ENCODE results near the gene PDE9A. TPM values are rescaled to one million over a fixed set of nuclear protein-coding genes. Genes with fewer than 3 reads are reported as not detected.

PDE9A gene
- total RNA-seq, 1 experiment from 2014 or later: 31.9 TPM

DNA sequence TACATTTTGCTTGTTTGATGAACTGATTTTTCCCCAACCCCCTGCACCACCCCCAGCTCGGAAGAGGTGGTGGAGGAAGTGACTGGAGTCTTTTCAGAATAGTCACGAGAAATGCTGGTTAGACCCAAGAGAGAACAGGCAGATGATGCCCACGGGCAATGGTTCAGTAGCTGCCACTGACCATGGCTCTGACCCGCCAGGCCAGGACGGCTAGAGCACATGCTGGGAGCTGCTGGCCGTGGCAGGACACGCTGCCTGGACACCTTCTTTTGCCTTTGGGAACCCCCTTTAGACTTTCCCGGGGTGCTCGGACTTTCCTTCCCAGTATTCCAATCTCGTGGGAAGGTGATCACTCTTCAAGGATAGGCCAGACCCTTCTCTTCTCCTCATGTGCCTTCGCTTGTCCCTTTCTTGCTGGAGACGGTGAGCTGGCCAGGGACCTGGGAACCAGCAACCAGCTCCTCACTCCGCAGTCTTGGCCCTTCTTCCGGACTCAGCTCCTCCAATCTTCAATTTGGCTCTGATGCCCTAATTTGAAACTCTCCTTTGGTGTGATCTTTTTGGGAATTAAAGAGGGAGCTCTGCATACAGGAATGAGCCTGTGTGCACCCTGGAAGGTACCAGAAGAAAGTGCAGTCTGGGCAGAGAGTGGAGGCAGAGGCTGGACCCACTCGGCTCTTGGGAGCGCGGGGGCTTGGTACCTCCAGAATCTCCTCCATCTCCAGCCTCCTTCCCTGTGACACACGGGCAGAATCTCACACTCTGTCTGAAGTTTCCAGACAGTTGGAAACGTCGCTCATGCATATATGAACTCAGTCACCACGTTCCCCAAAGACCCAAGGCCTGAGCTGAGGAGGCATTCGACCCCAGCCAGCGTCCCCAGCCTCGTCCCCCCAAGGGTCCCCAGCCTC, 4.0 kb upstream of the PDE9A start:
- peaks cover 14 to 15% of the 10 kb centered on the region in 2 experiments for H3K4me1 Mint-ChIP-seq
- H3K18ac ChIP-seq (ENCODE audit: insufficient read length, low read depth, low read length): no peak overlapping the region
- H3K23me2 ChIP-seq (ENCODE audit: insufficient read length, low read depth, low read length, poor library complexity, severe bottlenecking): peaks cover 7% of the 10 kb centered on the region
- peaks cover 31% of the 10 kb centered on the region for H3K27me3 Mint-ChIP-seq (ENCODE audit: low read depth)
- H2BK20ac ChIP-seq (ENCODE audit: low read depth, low read length, poor library complexity, severe bottlenecking): no peak overlapping the region
- H3K4me1 ChIP-seq (ENCODE audit: insufficient read depth, low read length): no peaks in the 10 kb centered on the region
- no peaks in the 10 kb centered on the region; a peak in 2 of 5 replicates for H3K9me3 Mint-ChIP-seq
- H3K56ac ChIP-seq (ENCODE audit: insufficient read length, low read depth, low read length): no peak overlapping the region
- no peak overlapping the region for H4K91ac ChIP-seq (ENCODE audit: insufficient read length, low read depth, low read length)
- H3T11ph ChIP-seq (ENCODE audit: low read length): no peak overlapping the region
- no peak overlapping the region for H3K4ac ChIP-seq (ENCODE audit: low read depth, low read length)
- no peak overlapping the region for H2BK5ac ChIP-seq (ENCODE audit: insufficient read length, low read length)
- H2BK12ac ChIP-seq (ENCODE audit: insufficient read length, low read depth, low read length): no peak overlapping the region
- H4K20me1 ChIP-seq (ENCODE audit: control insufficient read depth, insufficient read depth, insufficient read length): no peaks in the 10 kb centered on the region
- H3K9ac ChIP-seq (ENCODE audit: extremely low read depth, insufficient read length, low read length): no peak overlapping the region
- H3K4me3 Mint-ChIP-seq: no peak overlapping the region
- H4K8ac ChIP-seq (replicated peaks; ENCODE audit: insufficient read length, low read depth, low read length): no peak overlapping the region
- H2BK120ac ChIP-seq (ENCODE audit: low read depth, low read length, poor library complexity, severe bottlenecking): no peak overlapping the region
- no peak overlapping the region for H3K27ac ChIP-seq (ENCODE audit: insufficient read length, low read depth, low read length)
- no peaks in the 10 kb centered on the region for H3K9me3 ChIP-seq (ENCODE audit: control insufficient read depth, low read depth, low read length)
- H3K36me3 Mint-ChIP-seq (ENCODE audit: insufficient read depth in 1 of 3, low read depth in 3 of 3): no peaks in the 10 kb centered on the region; a peak in 1 of 7 replicates
- TF ChIP-seq, protein P1, sequence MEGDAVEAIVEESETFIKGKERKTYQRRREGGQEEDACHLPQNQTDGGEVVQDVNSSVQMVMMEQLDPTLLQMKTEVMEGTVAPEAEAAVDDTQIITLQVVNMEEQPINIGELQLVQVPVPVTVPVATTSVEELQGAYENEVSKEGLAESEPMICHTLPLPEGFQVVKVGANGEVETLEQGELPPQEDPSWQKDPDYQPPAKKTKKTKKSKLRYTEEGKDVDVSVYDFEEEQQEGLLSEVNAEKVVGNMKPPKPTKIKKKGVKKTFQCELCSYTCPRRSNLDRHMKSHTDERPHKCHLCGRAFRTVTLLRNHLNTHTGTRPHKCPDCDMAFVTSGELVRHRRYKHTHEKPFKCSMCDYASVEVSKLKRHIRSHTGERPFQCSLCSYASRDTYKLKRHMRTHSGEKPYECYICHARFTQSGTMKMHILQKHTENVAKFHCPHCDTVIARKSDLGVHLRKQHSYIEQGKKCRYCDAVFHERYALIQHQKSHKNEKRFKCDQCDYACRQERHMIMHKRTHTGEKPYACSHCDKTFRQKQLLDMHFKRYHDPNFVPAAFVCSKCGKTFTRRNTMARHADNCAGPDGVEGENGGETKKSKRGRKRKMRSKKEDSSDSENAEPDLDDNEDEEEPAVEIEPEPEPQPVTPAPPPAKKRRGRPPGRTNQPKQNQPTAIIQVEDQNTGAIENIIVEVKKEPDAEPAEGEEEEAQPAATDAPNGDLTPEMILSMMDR (conservative IDR thresholded peaks at IDR 0.05): no peak
- H3K27me3 ChIP-seq (ENCODE audit: insufficient read depth, low read length): no peaks in the 10 kb centered on the region
- no peak overlapping the region for H3K27ac Mint-ChIP-seq
- H3K23ac ChIP-seq (ENCODE audit: insufficient read length, low read depth, low read length): no peak overlapping the region
- no peak overlapping the region for H3K4me2 ChIP-seq (ENCODE audit: insufficient read depth, insufficient read length, low read length)
- H3K14ac ChIP-seq (ENCODE audit: insufficient read depth, low read length): no peak overlapping the region; the same call in 1 of the 2 replicates
- no peak overlapping the region for H2AK5ac ChIP-seq (ENCODE audit: insufficient read length, low read length)
- no peak overlapping the region for H2BK15ac ChIP-seq (ENCODE audit: low read depth, low read length)
- H4K5ac ChIP-seq (ENCODE audit: insufficient read length, low read depth, low read length): no peak overlapping the region
- H3K79me1 ChIP-seq (ENCODE audit: insufficient read depth, low read depth, low read length, poor library complexity, severe bottlenecking): no peaks in the 10 kb centered on the region
- no peak overlapping the region for H2AFZ ChIP-seq (ENCODE audit: low read length)
- no CpG with 5 or more reads among the region's 24 CpGs for WGBS (ENCODE audit: extremely low coverage, insufficient read length, low lambda C conversion rate)
- H3K79me2 ChIP-seq (ENCODE audit: insufficient read depth, low read length): no peaks in the 10 kb centered on the region
- DNase-seq: no peak
